K562 (cell line): ENCODE data around the gene DAPK2. TPM values are rescaled to one million over a fixed set of nuclear protein-coding genes. Genes with fewer than 3 reads are reported as not detected.
A peak's percentile ranks its signal among the peaks of the same experiment; 100 is the strongest.

Experiments used
- ATF3 ChIP-seq, 2 experiments: fragments of 450-650 bp in 1 of 2; sonication (generic) in 1 of 2; formaldehyde crosslinking in 1 of 2; IDR thresholded peaks in 1 of 2; conservative IDR thresholded peaks in 1 of 2; 2 replicates each; pipeline versions ENCODE4 v1.6.1 to v1.8.1; 2016 to 2023; ENCODE audit warnings: mild to moderate bottlenecking in 2 of 2, moderate library complexity in 2 of 2, inconsistent platforms in 1 of 2, missing genetic modification reagents in 1 of 2
- BRD4 ChIP-seq: fragments of 200-600 bp; sonication (generic); IDR thresholded peaks from 2 replicates; pipeline ENCODE4 v1.6.1; 2017; ENCODE audit warnings: inconsistent platforms
- CHD7 ChIP-seq: fragments of 200-600 bp; sonication (generic); IDR thresholded peaks from one replicate; pipeline ENCODE4 v1.6.1; 2012; ENCODE audit warnings: mild to moderate bottlenecking, low read depth, low read length, inconsistent platforms
- CREB3 ChIP-seq: fragments of 450-650 bp; conservative IDR thresholded peaks from 2 replicates; pipeline ENCODE4 v1.6.1; 2016; ENCODE audit warnings: missing genetic modification characterization, low read depth, mild to moderate bottlenecking, missing compliant biosample characterization, moderate library complexity
- FOSL1 ChIP-seq: fragments of 200-800 bp; sonication (Bioruptor generic); conservative IDR thresholded peaks from 2 replicates; pipeline ENCODE4 v1.6.1; 2016; ENCODE audit warnings: missing genetic modification characterization, missing compliant biosample characterization
- FOXA3 ChIP-seq, 2 experiments: fragments of 450-650 bp in 1 of 2; sonication (generic) in 1 of 2; formaldehyde crosslinking; IDR thresholded peaks in 1 of 2; conservative IDR thresholded peaks in 1 of 2; 2 replicates each; pipeline versions ENCODE4 v1.4.0 to v1.8.0; 2020 to 2022; ENCODE audit warnings: mild to moderate bottlenecking in 2 of 2, missing genetic modification reagents in 1 of 2
- FOXK2 ChIP-seq, 2 experiments: fragments of 450-650 bp; IDR thresholded peaks in 1 of 2; conservative IDR thresholded peaks in 1 of 2; 2 replicates each; pipeline ENCODE4 v1.6.1; 2016; ENCODE audit warnings: low read depth in 2 of 2, mild to moderate bottlenecking in 1 of 2
- MTA3 ChIP-seq: fragments of 450-650 bp; formaldehyde crosslinking; IDR thresholded peaks from 2 replicates; pipeline ENCODE4 v1.6.1; 2017; ENCODE audit warnings: mild to moderate bottlenecking, borderline replicate concordance
- POLR2A ChIP-seq: fragments of 450-650 bp; conservative IDR thresholded peaks from 2 replicates; pipeline ENCODE4 v1.6.1; 2016
- RCOR1 ChIP-seq, 2 experiments: IDR thresholded peaks; 2 replicates each; pipeline ENCODE4 v1.6.1; 2012; ENCODE audit warnings: low read depth in 2 of 2, low read length in 2 of 2, borderline replicate concordance in 1 of 2, improper control_type of control experiment in 1 of 2
- THRAP3 ChIP-seq: fragments of 450-650 bp; IDR thresholded peaks from 2 replicates; pipeline ENCODE4 v1.6.1; 2016; ENCODE audit warnings: mild to moderate bottlenecking, inconsistent platforms, borderline replicate concordance
- polyA plus RNA-seq, 8 experiments: library from polyadenylated mRNA; depleted of rRNA in 4 of 8; stranded (reverse) in 5 of 8; unstranded in 3 of 8; fragments of >200 nt; fragmentation: Nextera tagmentation in 2 of 8; fragmentation: Illumina TruSeq in 1 of 8; extraction: Ambion mirVana in 2 of 8; extraction: Trizol in 1 of 8; gene quantifications; 2 replicates each; pipeline versions ENCODE4 v1.2.1 to v1.2.3, GENCODE V29; 2011 to 2014; ENCODE audit warnings: inconsistent platforms in 1 of 8, missing spikeins in 1 of 8
- total RNA-seq, 7 experiments: library from RNA; depleted of rRNA in 6 of 7; stranded (reverse); fragments of >200 nt in 6 of 7; fragmentation: Illumina TruSeq in 2 of 7; extraction: Trizol in 2 of 7; gene quantifications; 2 replicates each; pipeline versions ENCODE4 v1.2.1 to v1.2.3, GENCODE V29; 2011 to 2021; ENCODE audit warnings: low replicate concordance in 1 of 7

Gene DAPK2
- total and polyA plus RNA-seq, 9 of the 15 experiments (the other 6 are each of a cell fraction or from before 2014, with no cell fraction given) = 0.14 to 5.2 (median 2.2) TPM

GRCh38 chr15:64010719-64011118 is 35.6 kb downstream of the DAPK2 start (continued):
- TF ChIP-seq BRD4 = no peak
- peak; percentile 18 to 30; a peak in 1 of 4 replicates for TF ChIP-seq FOXK2 (conservative IDR thresholded peaks at IDR 0.05 in 1 of 2, IDR thresholded peaks at IDR 0.05 in 1 of 2; ENCODE audit: low read depth in 2 of 2)
- TF ChIP-seq MTA3 = no peak
- TF ChIP-seq POLR2A = no peak
- TF ChIP-seq CREB3 (tag) = no peak
- TF ChIP-seq ATF3 (IDR thresholded peaks at IDR 0.05) = 0 out of 2 replicates have a peak, but pooled peaks have one; percentile 41
- TF ChIP-seq ATF3 (CRISPR knock-in tag; conservative IDR thresholded peaks at IDR 0.05) = no peak
- TF ChIP-seq FOXA3 (CRISPR knock-in tag; conservative IDR thresholded peaks at IDR 0.05 in 1 of 2, IDR thresholded peaks at IDR 0.05 in 1 of 2) = no peak
- TF ChIP-seq RCOR1 (IDR thresholded peaks at IDR 0.05; ENCODE audit: borderline replicate concordance in 1 of 2, low read depth in 2 of 2, low read length in 2 of 2) = no peak
- no peak for TF ChIP-seq THRAP3
- no peak for TF ChIP-seq CHD7
- peak; percentile 76 for TF ChIP-seq FOSL1 (tag)
